22Rv1 (cell line): ENCODE data around the gene ANKRD33.

Experiments
- H3K27ac ChIP-seq: fragments of 450-650 bp; 2 replicates; pipeline ENCODE4 v1.5.1; 2017
- ZFX ChIP-seq: fragments of 450-650 bp; IDR thresholded peaks from 2 replicates; pipeline ENCODE4 v1.6.1; 2017; ENCODE audit warnings: antibody characterized with exemption, borderline replicate concordance
- TF ChIP-seq, protein P1 (sequence below): fragments of 450-650 bp; IDR thresholded peaks from 2 replicates; pipeline ENCODE4 v1.5.1; 2017; ENCODE audit warnings: mild to moderate bottlenecking

ANKRD33 gene

DNA sequence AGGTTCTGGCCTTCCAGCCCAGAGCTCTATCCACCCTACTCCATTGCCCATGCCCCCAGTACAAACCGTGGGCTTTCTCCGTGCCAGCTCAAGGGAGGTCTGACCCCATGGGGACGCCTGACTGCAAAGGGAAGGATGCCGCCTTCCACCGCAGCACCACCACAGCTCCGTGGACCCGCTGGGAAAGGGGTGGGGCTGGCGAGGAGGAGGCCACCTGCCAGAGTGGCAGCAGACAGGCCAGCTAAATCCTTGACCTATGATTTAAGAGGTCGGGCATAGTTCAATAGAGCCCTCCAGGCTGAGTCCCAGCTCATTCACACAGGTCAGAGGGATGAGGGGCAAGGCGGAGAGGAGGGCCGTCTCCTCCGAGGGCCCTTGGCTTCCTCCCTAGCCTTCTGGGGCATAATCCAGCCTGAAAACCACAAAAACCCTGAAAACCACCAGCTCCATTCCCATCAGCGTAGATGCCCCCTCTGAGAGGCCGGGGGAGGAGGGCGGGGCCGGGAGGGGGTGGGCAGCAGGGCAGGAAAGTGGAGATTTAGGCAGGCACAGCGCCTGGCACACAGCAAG lies 24.5 kb upstream of the ANKRD33 start:
- TF ChIP-seq, protein P1, sequence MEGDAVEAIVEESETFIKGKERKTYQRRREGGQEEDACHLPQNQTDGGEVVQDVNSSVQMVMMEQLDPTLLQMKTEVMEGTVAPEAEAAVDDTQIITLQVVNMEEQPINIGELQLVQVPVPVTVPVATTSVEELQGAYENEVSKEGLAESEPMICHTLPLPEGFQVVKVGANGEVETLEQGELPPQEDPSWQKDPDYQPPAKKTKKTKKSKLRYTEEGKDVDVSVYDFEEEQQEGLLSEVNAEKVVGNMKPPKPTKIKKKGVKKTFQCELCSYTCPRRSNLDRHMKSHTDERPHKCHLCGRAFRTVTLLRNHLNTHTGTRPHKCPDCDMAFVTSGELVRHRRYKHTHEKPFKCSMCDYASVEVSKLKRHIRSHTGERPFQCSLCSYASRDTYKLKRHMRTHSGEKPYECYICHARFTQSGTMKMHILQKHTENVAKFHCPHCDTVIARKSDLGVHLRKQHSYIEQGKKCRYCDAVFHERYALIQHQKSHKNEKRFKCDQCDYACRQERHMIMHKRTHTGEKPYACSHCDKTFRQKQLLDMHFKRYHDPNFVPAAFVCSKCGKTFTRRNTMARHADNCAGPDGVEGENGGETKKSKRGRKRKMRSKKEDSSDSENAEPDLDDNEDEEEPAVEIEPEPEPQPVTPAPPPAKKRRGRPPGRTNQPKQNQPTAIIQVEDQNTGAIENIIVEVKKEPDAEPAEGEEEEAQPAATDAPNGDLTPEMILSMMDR = no peak
- H3K27ac ChIP-seq = no peak overlapping the region

GRCh38 chr12:51863933-51864832 lies 23.7 kb upstream of the ANKRD33 start:
- H3K27ac ChIP-seq = no peak overlapping the region
- TF ChIP-seq, protein P1 = no peak
- no peak for TF ChIP-seq ZFX

GRCh38 chr12:51864833-51865670 lies 22.9 kb upstream of the ANKRD33 start:
- no peak for TF ChIP-seq ZFX
- TF ChIP-seq, protein P1 = no peak
- H3K27ac ChIP-seq = no peak overlapping the region

DNA sequence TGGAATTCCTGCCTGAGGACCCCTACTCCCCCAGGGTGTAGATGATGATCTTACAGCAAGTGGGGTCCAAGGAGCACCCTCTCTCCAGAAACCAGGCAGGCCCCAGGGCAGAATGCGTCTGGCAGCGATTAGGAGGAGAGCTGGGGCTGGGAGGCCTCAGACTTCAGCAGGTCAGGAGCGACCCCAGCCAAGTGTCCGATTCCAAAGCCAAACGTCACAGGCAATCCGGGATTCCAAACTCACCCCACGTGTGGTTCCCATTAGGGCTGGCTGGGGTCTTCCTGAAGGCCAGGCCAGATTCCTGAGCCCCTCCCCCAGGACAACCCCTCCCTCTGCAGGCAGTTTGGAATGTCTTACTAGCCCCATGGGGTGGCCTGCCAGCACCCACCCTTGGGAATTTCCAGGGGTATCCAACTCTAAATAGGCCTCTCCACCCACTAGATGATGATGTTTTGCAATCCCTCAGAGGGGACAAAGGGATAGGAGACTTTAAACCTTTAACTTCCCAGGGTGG lies 22.1 kb upstream of the ANKRD33 start:
- H3K27ac ChIP-seq = no peak overlapping the region
- TF ChIP-seq, protein P1 = no peak
- no peak for TF ChIP-seq ZFX

DNA sequence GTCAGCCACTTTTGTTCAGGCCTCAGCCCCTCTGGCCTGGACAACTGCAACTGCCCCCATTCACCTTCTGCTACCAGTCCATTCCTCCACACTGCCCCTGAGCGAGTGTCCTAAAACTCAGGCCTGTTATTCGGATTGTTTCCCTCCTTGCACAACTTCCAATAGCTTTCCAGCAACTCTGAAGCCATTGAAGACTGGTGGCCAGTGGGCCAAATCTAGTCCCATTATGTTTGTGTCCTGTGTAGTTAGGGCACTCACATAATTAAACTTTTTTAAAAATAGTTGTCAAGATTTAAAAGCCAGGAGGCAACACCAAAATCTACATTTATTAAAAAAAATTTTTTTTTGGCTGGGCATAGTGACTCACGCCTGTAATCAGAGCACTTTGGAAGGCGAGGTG lies 21.6 kb upstream of the ANKRD33 start:
- H3K27ac ChIP-seq = no peak overlapping the region
- no peak for TF ChIP-seq ZFX
- TF ChIP-seq, protein P1 = no peak

GRCh38 chr12:51866762-51867161 lies 21.1 kb upstream of the ANKRD33 start:
- TF ChIP-seq ZFX = no peak
- TF ChIP-seq, protein P1 = no peak
- H3K27ac ChIP-seq = no peak overlapping the region
